Thyroid gland (tissue), 4 donors: ENCODE data around the gene ADAP1.

ENCODE experiments used
- POLR2A ChIP-seq, 2 donors: fragments of 450-650 bp; IDR thresholded peaks; one replicate each; pipeline ENCODE4 v1.6.1; 2017; ENCODE audit warnings: antibody characterized with exemption in 2 of 2, mild to moderate bottlenecking in 2 of 2, moderate library complexity in 1 of 2
- TF ChIP-seq, protein P1 (sequence below), 6 experiments: fragments of 200-600 bp in 3 of 6; fragments of 450-650 bp in 3 of 6; sonication (generic) in 3 of 6; IDR thresholded peaks; one replicate each; pipeline ENCODE4 v1.5.1; 2016 to 2019; ENCODE audit warnings: antibody characterized with exemption in 6 of 6, mild to moderate bottlenecking in 2 of 6, inconsistent platforms in 1 of 6, moderate library complexity in 1 of 6

DNA sequence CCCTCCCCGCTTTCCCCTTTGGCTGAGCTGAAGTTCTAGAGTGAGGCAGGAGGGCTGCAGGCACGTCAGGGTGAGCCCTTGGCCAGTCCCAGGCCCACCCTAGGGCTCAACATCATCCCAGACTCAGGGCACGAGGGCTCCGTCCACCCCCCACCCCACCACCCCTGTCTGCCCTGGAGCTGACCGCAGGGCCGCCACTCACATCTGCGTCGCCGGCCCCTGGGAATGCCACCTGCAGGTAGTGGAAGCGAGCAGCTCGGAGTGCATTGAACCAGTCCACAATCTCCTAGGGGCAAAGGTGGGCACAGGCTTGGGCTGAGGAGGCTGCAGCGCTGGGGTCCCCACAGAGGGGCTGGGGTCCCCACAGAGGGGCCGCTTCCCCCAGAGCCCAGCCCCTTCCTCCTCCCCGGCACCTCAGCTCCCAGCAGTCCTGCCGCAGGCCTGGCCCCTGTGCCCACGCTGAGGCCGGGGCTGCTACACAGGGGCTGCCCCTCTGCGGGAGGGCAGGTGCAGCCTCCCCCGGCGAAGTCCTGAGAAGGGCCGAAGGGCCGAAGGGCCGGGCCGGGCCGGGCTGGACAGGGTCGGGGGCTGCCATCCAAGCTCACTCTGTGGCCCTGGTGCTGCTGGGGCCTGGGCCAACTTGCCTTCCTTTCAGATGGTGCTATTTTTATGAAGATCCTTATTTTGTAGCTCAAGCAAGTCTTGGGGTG is 54.0 kb downstream of the ADAP1 start:
- TF ChIP-seq, protein P1, sequence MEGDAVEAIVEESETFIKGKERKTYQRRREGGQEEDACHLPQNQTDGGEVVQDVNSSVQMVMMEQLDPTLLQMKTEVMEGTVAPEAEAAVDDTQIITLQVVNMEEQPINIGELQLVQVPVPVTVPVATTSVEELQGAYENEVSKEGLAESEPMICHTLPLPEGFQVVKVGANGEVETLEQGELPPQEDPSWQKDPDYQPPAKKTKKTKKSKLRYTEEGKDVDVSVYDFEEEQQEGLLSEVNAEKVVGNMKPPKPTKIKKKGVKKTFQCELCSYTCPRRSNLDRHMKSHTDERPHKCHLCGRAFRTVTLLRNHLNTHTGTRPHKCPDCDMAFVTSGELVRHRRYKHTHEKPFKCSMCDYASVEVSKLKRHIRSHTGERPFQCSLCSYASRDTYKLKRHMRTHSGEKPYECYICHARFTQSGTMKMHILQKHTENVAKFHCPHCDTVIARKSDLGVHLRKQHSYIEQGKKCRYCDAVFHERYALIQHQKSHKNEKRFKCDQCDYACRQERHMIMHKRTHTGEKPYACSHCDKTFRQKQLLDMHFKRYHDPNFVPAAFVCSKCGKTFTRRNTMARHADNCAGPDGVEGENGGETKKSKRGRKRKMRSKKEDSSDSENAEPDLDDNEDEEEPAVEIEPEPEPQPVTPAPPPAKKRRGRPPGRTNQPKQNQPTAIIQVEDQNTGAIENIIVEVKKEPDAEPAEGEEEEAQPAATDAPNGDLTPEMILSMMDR (IDR thresholded peaks at IDR 0.05): no peak
- no peak for TF ChIP-seq POLR2A (IDR thresholded peaks at IDR 0.05)
